A673 (cell line): ENCODE measurements around the gene HSF2BP.

Experiments used
- CTCF ChIP-seq: fragments of 300-800, 200-600 bp; sonication (generic); conservative IDR thresholded peaks from 2 replicates; pipeline ENCODE4 v1.5.1; 2017; ENCODE audit warnings: low read depth, mild to moderate bottlenecking, antibody characterized with exemption, low read length, moderate library complexity, mixed read lengths
- EZH2 ChIP-seq: fragments of 200-600 bp; sonication (generic); IDR thresholded peaks from 2 replicates; pipeline ENCODE4 v1.6.1; 2017; ENCODE audit warnings: borderline replicate concordance, low read depth, mild to moderate bottlenecking, mixed read lengths, antibody characterized with exemption, low read length; ENCODE audit not compliant: poor library complexity, severe bottlenecking

DNA sequence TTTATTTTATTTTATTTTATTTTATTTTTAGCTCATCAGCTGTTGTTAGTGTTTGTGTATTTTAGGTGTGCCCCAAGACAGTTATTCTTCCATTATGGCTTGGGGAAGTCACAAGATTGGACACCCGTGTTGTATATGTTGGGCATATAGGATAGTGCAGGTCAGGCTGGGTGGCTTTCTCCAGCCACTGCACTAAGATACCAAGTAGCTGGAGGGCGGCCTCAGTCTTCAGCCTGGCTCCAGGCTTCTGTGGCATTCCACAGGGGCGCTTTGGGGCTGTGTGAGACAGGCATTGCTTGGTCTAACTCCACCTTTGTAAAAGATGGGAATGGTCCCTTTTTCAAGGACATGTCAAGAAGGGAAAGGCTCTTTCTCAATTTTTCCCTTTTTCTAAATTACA is 16.6 kb upstream of the HSF2BP start:
- TF ChIP-seq CTCF (no peak), EZH2 (no peak)
